Loucy (cell line): ENCODE results near the gene EYA3.

Experiments
- EZH2phosphoT487 ChIP-seq: fragments of 200-600 bp; IDR thresholded peaks from 2 replicates; pipeline ENCODE4 v1.6.1; 2018; ENCODE audit warnings: antibody characterized with exemption, mild to moderate bottlenecking, moderate library complexity, borderline replicate concordance
- TF ChIP-seq, protein P1 (sequence below): fragments of 200-600 bp; sonication (generic); conservative IDR thresholded peaks from 2 replicates; pipeline ENCODE4 v1.5.1; 2014; ENCODE audit warnings: mild to moderate bottlenecking, antibody characterized with exemption, low read length

DNA sequence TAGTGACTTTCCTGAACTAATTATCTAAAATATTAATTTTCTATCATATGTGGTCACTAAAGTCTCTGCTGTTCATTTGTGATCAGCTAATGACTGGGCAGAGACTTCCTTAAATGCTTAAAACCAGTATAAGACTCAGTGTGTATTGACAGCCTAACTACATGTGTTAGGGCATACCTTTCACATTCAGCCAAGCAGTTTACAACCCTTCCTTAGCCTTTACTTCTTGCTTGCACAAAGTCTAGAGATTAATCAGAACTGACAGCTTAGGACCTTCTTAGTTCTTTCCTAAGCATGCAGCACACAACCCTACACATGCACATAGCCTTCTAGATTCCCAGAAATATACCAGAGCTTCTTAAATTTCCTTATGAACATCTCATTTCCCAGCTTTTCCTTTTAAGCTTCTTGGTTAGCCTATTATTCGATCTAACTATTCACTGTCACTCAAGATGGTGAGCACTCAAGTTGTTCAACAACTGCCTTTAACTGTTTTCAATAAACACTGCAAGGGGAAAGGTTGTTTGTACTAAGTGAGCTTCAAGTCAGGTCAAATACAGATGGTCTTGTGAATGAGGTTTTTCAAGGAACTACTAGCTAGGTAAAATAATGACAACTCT, 13.4 kb downstream of the EYA3 start:
- TF ChIP-seq, protein P1, sequence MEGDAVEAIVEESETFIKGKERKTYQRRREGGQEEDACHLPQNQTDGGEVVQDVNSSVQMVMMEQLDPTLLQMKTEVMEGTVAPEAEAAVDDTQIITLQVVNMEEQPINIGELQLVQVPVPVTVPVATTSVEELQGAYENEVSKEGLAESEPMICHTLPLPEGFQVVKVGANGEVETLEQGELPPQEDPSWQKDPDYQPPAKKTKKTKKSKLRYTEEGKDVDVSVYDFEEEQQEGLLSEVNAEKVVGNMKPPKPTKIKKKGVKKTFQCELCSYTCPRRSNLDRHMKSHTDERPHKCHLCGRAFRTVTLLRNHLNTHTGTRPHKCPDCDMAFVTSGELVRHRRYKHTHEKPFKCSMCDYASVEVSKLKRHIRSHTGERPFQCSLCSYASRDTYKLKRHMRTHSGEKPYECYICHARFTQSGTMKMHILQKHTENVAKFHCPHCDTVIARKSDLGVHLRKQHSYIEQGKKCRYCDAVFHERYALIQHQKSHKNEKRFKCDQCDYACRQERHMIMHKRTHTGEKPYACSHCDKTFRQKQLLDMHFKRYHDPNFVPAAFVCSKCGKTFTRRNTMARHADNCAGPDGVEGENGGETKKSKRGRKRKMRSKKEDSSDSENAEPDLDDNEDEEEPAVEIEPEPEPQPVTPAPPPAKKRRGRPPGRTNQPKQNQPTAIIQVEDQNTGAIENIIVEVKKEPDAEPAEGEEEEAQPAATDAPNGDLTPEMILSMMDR = no peak
- TF ChIP-seq EZH2phosphoT487 = no peak
